ENCODE data around the gene CXCL10.

- TF ChIP-seq CTCF (IDR thresholded peaks at IDR 0.05) (no peak), POLR2A (IDR thresholded peaks at IDR 0.05) (no peak)
Measured at GRCh38 chr4:76066546-76066945, 43.2 kb upstream of the CXCL10 start.

All from uterus (tissue), 2 donors.